AG04450 (cell line): ENCODE data around the gene ARX. TPM values are rescaled to one million over a fixed set of nuclear protein-coding genes. Genes with fewer than 3 reads are reported as not detected.

ENCODE experiments used
- CTCF ChIA-PET: fragments of 300-600, 350-600 bp; formaldehyde crosslinking; extraction: SDS; loops from one replicate; lab custom pipeline; 2022; ENCODE audit warnings: antibody characterized with exemption, inconsistent platforms; lab: Charles Lee
- POLR2A ChIA-PET: fragments of 350-600 bp; formaldehyde crosslinking; extraction: SDS; loops from one replicate; lab custom pipeline; 2021; ENCODE audit warnings: antibody characterized with exemption, inconsistent platforms; lab: Yijun Ruan, JAX
- DNase-seq: peaks from one replicate; pipeline ENCODE4 v3.0.0-alpha.2; 2011; ENCODE audit warnings: low read depth, low spot score
- H3K27ac ChIP-seq: one replicate; pipeline ENCODE4 v1.5.1; 2012; ENCODE audit warnings: low read depth, low read length, control low read depth
- H3K27me3 ChIP-seq: one replicate; pipeline ENCODE4 v1.6.0; 2012; ENCODE audit warnings: low read length; ENCODE audit not compliant: control insufficient read depth, insufficient read depth
- H3K4me3 ChIP-seq: 2 replicates; pipeline ENCODE4 v1.5.1; 2011; ENCODE audit warnings: mild to moderate bottlenecking, low read depth, low read length, control low read depth
- H3K9me3 ChIP-seq: 2 replicates; pipeline ENCODE4 v1.5.1; 2012; ENCODE audit warnings: low read length; ENCODE audit not compliant: control insufficient read depth, insufficient read depth
- CTCF ChIP-seq: IDR thresholded peaks from 2 replicates; pipeline ENCODE4 v1.5.1; 2011; ENCODE audit warnings: low read depth, low read length, control low read depth, inconsistent platforms
- polyA plus RNA-seq: library from polyadenylated mRNA; depleted of rRNA; stranded (reverse); fragments of >200 nt; gene quantifications from 2 replicates; pipeline ENCODE4 v1.2.3, GENCODE V29; 2011
- small RNA-seq: library from RNA; depleted of rRNA; stranded (forward); fragments of <200 nt; gene quantifications from one replicate; pipeline ENCODE3, GENCODE V24; 2012; ENCODE audit warnings: low read depth; ENCODE audit not compliant: insufficient read length

The ARX gene
- polyA plus RNA-seq, 1 experiment: not detected

DNA sequence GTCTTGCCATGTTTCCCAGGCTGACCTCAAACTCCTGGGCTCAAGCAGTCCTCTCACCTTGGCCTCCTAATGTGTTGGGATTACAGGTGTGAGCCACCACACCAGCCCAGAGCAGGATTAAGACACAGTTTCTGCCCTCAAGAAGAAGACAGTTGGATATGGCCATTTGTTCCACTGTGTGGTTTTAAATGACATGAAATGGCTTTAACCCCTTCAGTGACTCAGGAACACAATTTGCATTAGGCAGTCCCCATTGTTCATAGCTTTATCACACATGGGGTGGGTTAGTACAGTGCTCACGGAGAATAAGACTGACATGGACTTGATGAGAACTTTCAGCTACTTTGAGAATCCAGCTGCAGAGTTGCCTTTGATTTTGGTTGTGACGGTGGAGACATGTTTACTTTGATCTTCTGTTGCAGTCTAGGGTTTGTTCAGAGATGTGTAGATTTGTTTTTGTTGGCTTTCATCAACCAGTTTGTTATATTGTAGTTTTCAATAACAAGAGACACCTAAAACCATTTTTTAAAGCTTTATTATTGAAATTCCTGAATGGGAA, 60.3 kb downstream of the ARX start:
- POLR2A ChIA-PET: no interaction called here
- no peak for TF ChIP-seq CTCF
- Histone ChIP-seq H3K9me3 (no peaks in the 10 kb centered on the region), H3K27ac (no peak overlapping the region), H3K27me3 (no peaks in the 10 kb centered on the region), H3K4me3 (no peak overlapping the region)
- DNase-seq: no peak
- CTCF ChIA-PET: no interaction called here

DNA sequence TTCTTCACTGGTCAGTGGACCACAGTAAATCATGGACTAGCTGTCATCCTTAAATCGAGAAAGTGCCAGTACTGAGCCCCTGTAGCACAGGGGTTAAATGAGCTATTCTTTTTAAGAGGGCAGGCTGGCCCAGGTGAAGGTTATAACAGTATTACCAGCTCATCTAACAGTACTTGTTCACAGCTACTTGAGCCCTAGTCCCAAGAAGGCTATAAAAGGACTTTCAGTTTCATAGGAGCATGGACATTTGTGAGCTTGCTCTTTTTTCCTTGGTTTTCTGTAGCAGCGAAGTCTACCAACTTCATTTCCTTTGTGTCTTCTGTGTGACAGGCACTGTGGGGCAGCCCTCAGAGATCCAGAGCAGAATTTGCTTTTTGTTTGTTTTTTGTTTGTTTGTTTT, 61.0 kb downstream of the ARX start:
- Histone ChIP-seq H3K27ac (no peak overlapping the region), H3K9me3 (no peaks in the 10 kb centered on the region), H3K27me3 (no peaks in the 10 kb centered on the region), H3K4me3 (no peak overlapping the region)
- no peak for TF ChIP-seq CTCF
- CTCF ChIA-PET: no interaction called here
- POLR2A ChIA-PET: no interaction called here
- DNase-seq: no peak

Small RNA genes within 50 kb of the gene (small RNA-seq; reads per million reads assigned to genes)
- not detected for gene RN7SL91P
